Measurements from ENCODE around the gene TCTA. TPM values are rescaled to one million over a fixed set of nuclear protein-coding genes. Genes with fewer than 3 reads are reported as not detected.

TCTA gene
- polyA plus RNA-seq, 3 donors, result 22.4 to 35.5 (median 26.7) TPM

DNA sequence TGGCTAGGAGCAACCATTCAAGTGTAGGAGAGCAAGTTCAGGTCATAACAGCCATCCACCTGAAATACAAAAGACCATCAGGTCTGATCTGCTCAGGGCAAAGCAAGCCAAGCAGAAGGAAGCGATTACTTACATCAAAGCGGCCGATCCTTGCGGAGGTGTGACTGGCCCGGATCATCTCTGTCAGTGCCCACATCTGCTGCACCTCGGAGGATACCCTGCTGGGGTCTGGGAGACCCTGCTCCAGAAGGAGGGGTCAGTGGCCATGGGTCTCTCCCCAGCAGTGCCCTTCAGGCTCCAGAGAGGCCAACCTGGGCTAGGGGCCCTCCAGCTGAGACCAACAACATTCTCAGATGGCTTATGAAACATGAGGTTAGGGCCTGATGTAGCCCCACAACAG, 12.6 kb downstream of the TCTA start:
- intact Hi-C loops (cut with micrococcal nuclease), result no loop called here
- H3K27ac Mint-ChIP-seq, result no peak overlapping the region
- H3K36me3 Mint-ChIP-seq, result peaks cover 38% of the 10 kb centered on the region in 2 donors

DNA sequence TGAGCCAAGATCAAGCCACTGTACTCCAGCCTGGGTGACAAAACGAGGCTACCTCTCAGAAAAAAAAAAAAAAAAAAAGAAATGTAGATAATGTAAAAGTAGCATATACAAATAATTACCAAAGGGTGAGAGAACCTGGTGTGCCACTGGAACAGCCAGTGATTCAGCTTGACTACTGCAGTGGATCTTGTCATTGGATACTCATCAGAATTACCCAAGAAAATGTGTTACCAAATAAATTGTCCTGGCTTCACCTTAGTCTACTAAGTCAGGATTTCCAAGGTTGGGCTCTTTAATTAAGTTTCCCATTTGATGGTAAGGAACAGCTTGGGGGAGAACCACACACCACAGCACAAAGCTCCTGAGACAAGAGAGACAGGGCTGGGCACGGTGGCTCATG, 15.4 kb downstream of the TCTA start:
- Histone ChIP-seq H3K4me3 (replicated peaks in 1 of 3; ENCODE audit: low read depth in 2 of 3, low read length in 3 of 3) (no peak overlapping the region), H3K4me2 (replicated peaks; ENCODE audit: extremely low read depth, low read length, poor library complexity, severe bottlenecking) (no peak overlapping the region), H3K27ac (ENCODE audit: low read depth in 1 of 2, low read length in 2 of 2) (no peak overlapping the region), H2AFZ (ENCODE audit: insufficient read depth, low read depth, low read length, poor library complexity, severe bottlenecking) (no peak overlapping the region), H4K20me1 (ENCODE audit: insufficient read depth, low read length) (no peaks in the 10 kb centered on the region), H3K9ac (ENCODE audit: insufficient read depth, low read length, poor library complexity, severe bottlenecking) (no peak overlapping the region), H3K79me2 (ENCODE audit: insufficient read depth, low read length) (no peaks in the 10 kb centered on the region), H3K4me1 (ENCODE audit: control insufficient read depth in 1 of 2, insufficient read depth in 2 of 2, low read length in 2 of 2) (peaks cover 17 to 23% of the 10 kb centered on the region in 2 donors), H3K36me3 (replicated peaks in 1 of 2; ENCODE audit: control insufficient read depth in 1 of 2, insufficient read depth in 2 of 2, low read length in 2 of 2) (peaks cover 10 to 18% of the 10 kb centered on the region in 2 donors), H3K9me3 (replicated peaks in 1 of 2; ENCODE audit: control insufficient read depth in 1 of 2, insufficient read depth in 1 of 2, low read length in 2 of 2) (no peaks in the 10 kb centered on the region), H3K27me3 (ENCODE audit: control insufficient read depth in 2 of 2, insufficient read depth in 2 of 2, low read length in 2 of 2) (no peaks in the 10 kb centered on the region)
- peaks cover 19% of the 10 kb centered on the region for H3K4me1 Mint-ChIP-seq
- peaks cover 0 to 2% (median 0%) of the 10 kb centered on the region in 7 donors for H3K9me3 Mint-ChIP-seq
- H3K27me3 Mint-ChIP-seq (ENCODE audit: low read depth in 3 of 3), result no peaks in the 10 kb centered on the region
- peak in 1 of 3 donors; percentile 48 for DNase-seq
- intact Hi-C loops (cut with micrococcal nuclease), result no loop called here
- peaks cover 29 to 30% of the 10 kb centered on the region in 2 donors for H3K36me3 Mint-ChIP-seq
- H3K4me3 Mint-ChIP-seq, result no peak overlapping the region
- TF ChIP-seq, protein P1, sequence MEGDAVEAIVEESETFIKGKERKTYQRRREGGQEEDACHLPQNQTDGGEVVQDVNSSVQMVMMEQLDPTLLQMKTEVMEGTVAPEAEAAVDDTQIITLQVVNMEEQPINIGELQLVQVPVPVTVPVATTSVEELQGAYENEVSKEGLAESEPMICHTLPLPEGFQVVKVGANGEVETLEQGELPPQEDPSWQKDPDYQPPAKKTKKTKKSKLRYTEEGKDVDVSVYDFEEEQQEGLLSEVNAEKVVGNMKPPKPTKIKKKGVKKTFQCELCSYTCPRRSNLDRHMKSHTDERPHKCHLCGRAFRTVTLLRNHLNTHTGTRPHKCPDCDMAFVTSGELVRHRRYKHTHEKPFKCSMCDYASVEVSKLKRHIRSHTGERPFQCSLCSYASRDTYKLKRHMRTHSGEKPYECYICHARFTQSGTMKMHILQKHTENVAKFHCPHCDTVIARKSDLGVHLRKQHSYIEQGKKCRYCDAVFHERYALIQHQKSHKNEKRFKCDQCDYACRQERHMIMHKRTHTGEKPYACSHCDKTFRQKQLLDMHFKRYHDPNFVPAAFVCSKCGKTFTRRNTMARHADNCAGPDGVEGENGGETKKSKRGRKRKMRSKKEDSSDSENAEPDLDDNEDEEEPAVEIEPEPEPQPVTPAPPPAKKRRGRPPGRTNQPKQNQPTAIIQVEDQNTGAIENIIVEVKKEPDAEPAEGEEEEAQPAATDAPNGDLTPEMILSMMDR (IDR thresholded peaks at IDR 0.05), result no peak
- H3K27ac Mint-ChIP-seq, result peak overlapping the region in 4 of 7 donors; percentile 43 to 97 (median 50)
- 88% methylated on average over 1 of the region's 2 CpGs for WGBS (ENCODE audit: insufficient coverage)

More for the DNA sequence above, 12.6 kb downstream of the TCTA start:
- Histone ChIP-seq H3K9me3 (replicated peaks in 1 of 2; ENCODE audit: control insufficient read depth in 1 of 2, insufficient read depth in 1 of 2, low read length in 2 of 2) (no peaks in the 10 kb centered on the region), H3K9ac (ENCODE audit: insufficient read depth, low read length, poor library complexity, severe bottlenecking) (no peak overlapping the region), H3K36me3 (replicated peaks in 1 of 2; ENCODE audit: control insufficient read depth in 1 of 2, insufficient read depth in 2 of 2, low read length in 2 of 2) (peaks cover 10 to 25% of the 10 kb centered on the region in 2 donors), H3K4me1 (ENCODE audit: control insufficient read depth in 1 of 2, insufficient read depth in 2 of 2, low read length in 2 of 2) (peaks cover 31 to 38% of the 10 kb centered on the region in 2 donors), H4K20me1 (ENCODE audit: insufficient read depth, low read length) (no peaks in the 10 kb centered on the region), H2AFZ (ENCODE audit: insufficient read depth, low read depth, low read length, poor library complexity, severe bottlenecking) (no peak overlapping the region), H3K27ac (ENCODE audit: low read depth in 1 of 2, low read length in 2 of 2) (no peak overlapping the region), H3K4me2 (replicated peaks; ENCODE audit: extremely low read depth, low read length, poor library complexity, severe bottlenecking) (no peak overlapping the region), H3K4me3 (replicated peaks in 1 of 3; ENCODE audit: low read depth in 2 of 3, low read length in 3 of 3) (no peak overlapping the region), H3K79me2 (ENCODE audit: insufficient read depth, low read length) (no peaks in the 10 kb centered on the region), H3K27me3 (ENCODE audit: control insufficient read depth in 2 of 2, insufficient read depth in 2 of 2, low read length in 2 of 2) (no peaks in the 10 kb centered on the region)
- H3K27me3 Mint-ChIP-seq (ENCODE audit: low read depth in 3 of 3), result no peaks in the 10 kb centered on the region
- peaks cover 40% of the 10 kb centered on the region for H3K4me1 Mint-ChIP-seq
- no peak for DNase-seq
- TF ChIP-seq, protein P1 (IDR thresholded peaks at IDR 0.05), result no peak
- H3K4me3 Mint-ChIP-seq, result no peak overlapping the region
- peaks cover 0 to 2% (median 0%) of the 10 kb centered on the region in 7 donors for H3K9me3 Mint-ChIP-seq
- 99% methylated on average over 6 of the region's 6 CpGs for WGBS (ENCODE audit: insufficient coverage)

All from CD14-positive monocyte (primary cell).